HepG2 (cell line): ENCODE measurements around the gene HACL1. TPM values are rescaled to one million over a fixed set of nuclear protein-coding genes. Genes with fewer than 3 reads are reported as not detected.
A peak's percentile ranks its signal among the peaks of the same experiment; 100 is the strongest.
"Not testable (repeated sequence)": the region's sequence is repeated elsewhere in the genome, so short reads cannot be mapped to it uniquely, and the experiment has no call there.

Experiments used
- ATAC-seq: fragments of 200-7000 bp; cut with Tn5 transposase; 3 replicates; pipeline ENCODE4 v1.9.1; 2020; ENCODE audit warnings: mild to moderate bottlenecking, moderate library complexity
- BruUV-seq: library from RNA; stranded (reverse); fragments of 400-500 nt; replicated peaks from 2 replicates; lab custom pipeline; 2021; lab: Mats Ljungman, UMichigan
- CTCF ChIA-PET: fragments of 300-600 bp; formaldehyde crosslinking; extraction: SDS; loops from one replicate; lab custom pipeline; 2021; ENCODE audit warnings: low total read pairs, inconsistent platforms, low intra/inter-chr PET ratio; lab: Yijun Ruan, JAX
- POLR2A ChIA-PET: fragments of 350-600 bp; sonication (Branson Sonifier 250); formaldehyde crosslinking; loops from one replicate; lab custom pipeline; 2020; ENCODE audit warnings: antibody characterized with exemption, inconsistent platforms; lab: Yijun Ruan, JAX
- DNase-seq: peaks from one replicate; pipeline ENCODE4 v3.0.0-alpha.2; 2015; ENCODE audit warnings: low spot score
- FAIRE-seq: peaks from 3 replicates; lab custom pipeline; 2011; peaks lifted over from hg19 to GRCh38; lab: Jason Lieb, UNC
- H2AFZ ChIP-seq: one replicate; pipeline ENCODE4 v1.6.1; 2011; ENCODE audit warnings: low read length, inconsistent platforms
- H3K27ac ChIP-seq: fragments of 300-600 bp; 3 replicates; pipeline ENCODE4 v1.8.0; 2011; ENCODE audit warnings: mixed run types, mild to moderate bottlenecking, mixed read lengths, low read length, inconsistent platforms; ENCODE audit not compliant: insufficient read depth; ENCODE audit errors: extremely low read length
- H3K27me3 ChIP-seq, 2 experiments: fragments of 200-600 bp in 1 of 2; 2 replicates in 1 of 2; 3 replicates in 1 of 2; pipeline versions ENCODE4 v1.6.0 to v1.8.0; 2011; ENCODE audit warnings: low read length in 2 of 2, mild to moderate bottlenecking in 2 of 2, moderate library complexity in 2 of 2, inconsistent platforms in 1 of 2; ENCODE audit not compliant: insufficient read depth in 2 of 2, control insufficient read depth in 1 of 2
- H3K36me3 ChIP-seq, 2 experiments: fragments of 200-600 bp in 1 of 2; replicated peaks in 1 of 2; 2 replicates in 1 of 2; 3 replicates in 1 of 2; pipeline versions ENCODE4 v1.5.1 to v1.8.0; 2011; ENCODE audit warnings: low read length in 2 of 2, inconsistent platforms in 1 of 2; ENCODE audit not compliant: insufficient read depth in 2 of 2, control insufficient read depth in 1 of 2
- H3K4me1 ChIP-seq: 2 replicates; pipeline ENCODE4 v1.5.1; 2012; ENCODE audit warnings: low read length, inconsistent platforms; ENCODE audit not compliant: insufficient read depth
- H3K4me2 ChIP-seq: 2 replicates; pipeline ENCODE4 v1.6.0; 2011; ENCODE audit warnings: low read depth, low read length, inconsistent platforms
- H3K4me3 ChIP-seq, 3 experiments: fragments of 200-600 bp in 1 of 3; sonication (generic), shearing (Covaris generic) in 1 of 3; replicated peaks in 1 of 3; 2 replicates each; pipeline ENCODE4 v1.5.1; 2011 to 2016; ENCODE audit warnings: low read length in 3 of 3, inconsistent platforms in 2 of 3, low read depth in 2 of 3, mild to moderate bottlenecking in 2 of 3, control low read depth in 1 of 3, mixed read lengths in 1 of 3; ENCODE audit not compliant: insufficient read depth in 1 of 3
- H3K79me2 ChIP-seq: one replicate; pipeline ENCODE4 v1.6.1; 2011; ENCODE audit warnings: low read length, inconsistent platforms; ENCODE audit not compliant: insufficient read depth
- H3K9ac ChIP-seq: 2 replicates; pipeline ENCODE4 v1.6.0; 2011; ENCODE audit warnings: mild to moderate bottlenecking, low read depth, low read length, inconsistent platforms; ENCODE audit not compliant: insufficient read depth
- H3K9me3 ChIP-seq: 2 replicates; pipeline ENCODE4 v1.5.1; 2012; ENCODE audit warnings: mild to moderate bottlenecking, low read length
- H4K20me1 ChIP-seq: 2 replicates; pipeline ENCODE4 v1.6.0; 2011; ENCODE audit warnings: inconsistent platforms, mild to moderate bottlenecking, low read length, moderate library complexity; ENCODE audit not compliant: insufficient read depth
- ETS1 ChIP-seq: sonication (generic); formaldehyde crosslinking; IDR thresholded peaks from 2 replicates; pipeline ENCODE4 v1.4.0; 2020; ENCODE audit warnings: missing genetic modification reagents
- HMG20A ChIP-seq: IDR thresholded peaks from 2 replicates; pipeline ENCODE4 v1.6.1; 2016; ENCODE audit warnings: borderline replicate concordance
- HOXA5 ChIP-seq: sonication (generic); formaldehyde crosslinking; IDR thresholded peaks from 2 replicates; pipeline ENCODE4 v1.4.0; 2020; ENCODE audit warnings: missing genetic modification reagents
- IKZF1 ChIP-seq: fragments of 450-650 bp; IDR thresholded peaks from 2 replicates; pipeline ENCODE4 v1.7.1; 2016
- SIN3A ChIP-seq: IDR thresholded peaks from 2 replicates; pipeline ENCODE4 v1.6.1; 2011; ENCODE audit warnings: low read depth, mild to moderate bottlenecking, control low read depth, low read length, borderline replicate concordance
- ZBTB8A ChIP-seq: sonication (generic); formaldehyde crosslinking; IDR thresholded peaks from 2 replicates; pipeline ENCODE4 v1.4.0; 2020; ENCODE audit warnings: mild to moderate bottlenecking, low read depth, missing genetic modification reagents, borderline replicate concordance
- ZNF280B ChIP-seq: sonication (generic); formaldehyde crosslinking; IDR thresholded peaks from 2 replicates; pipeline ENCODE4 v1.5.0; 2020; ENCODE audit warnings: missing genetic modification reagents, mild to moderate bottlenecking, borderline replicate concordance
- ZNF296 ChIP-seq: sonication (generic); formaldehyde crosslinking; conservative IDR thresholded peaks from 2 replicates; pipeline ENCODE4 v1.5.0; 2020; ENCODE audit warnings: mild to moderate bottlenecking, missing genetic modification reagents
- ZNF430 ChIP-seq: sonication (generic); formaldehyde crosslinking; IDR thresholded peaks from 2 replicates; pipeline ENCODE4 v1.9.0; 2021; ENCODE audit warnings: mild to moderate bottlenecking, missing genetic modification reagents
- ZNF431 ChIP-seq: sonication (generic); formaldehyde crosslinking; IDR thresholded peaks from 2 replicates; pipeline ENCODE4 v1.9.0; 2022; ENCODE audit warnings: missing genetic modification reagents, low read depth, mild to moderate bottlenecking, borderline replicate concordance
- ZNF547 ChIP-seq: sonication (generic); formaldehyde crosslinking; IDR thresholded peaks from 2 replicates; pipeline ENCODE4 v1.5.1; 2020; ENCODE audit warnings: mild to moderate bottlenecking, missing genetic modification reagents
- ZSCAN31 ChIP-seq: sonication (generic); formaldehyde crosslinking; IDR thresholded peaks from 2 replicates; pipeline ENCODE4 v1.5.0; 2020; ENCODE audit warnings: low read depth, mild to moderate bottlenecking, missing genetic modification reagents
- WGBS: methylation state at CpG from one replicate; pipeline ENCODE4 v1.1.6; 2017; ENCODE audit warnings: low lambda C conversion rate; 5-methylcytosine and 5-hydroxymethylcytosine counted together
- in situ Hi-C: cut with HindIII; loops from 2 replicates; pipeline ENCODE4 v1.10.0; 2017; ENCODE audit warnings: low pct_unique_long_range_greater_than_20kb; ENCODE audit not compliant: extremely low pct_ligation_motif_present
- intact Hi-C: fragments of 100-400 bp; cut with micrococcal nuclease; formaldehyde crosslinking; loops from one replicate; pipeline ENCODE4 v1.10.0; 2022; ENCODE audit not compliant: unreplicated experiment
- polyA plus RNA-seq, 8 experiments: library from polyadenylated mRNA; depleted of rRNA in 3 of 8; stranded (reverse) in 7 of 8; unstranded in 1 of 8; fragments of >200 nt; fragmentation: Illumina TruSeq in 4 of 8; extraction: Trizol in 4 of 8; gene quantifications; 2 replicates each; pipeline versions ENCODE4 v1.2.1 to v1.2.3, GENCODE V29; 2011 to 2016; ENCODE audit warnings: low read depth in 4 of 8, missing spikeins in 1 of 8, mixed read lengths in 1 of 8; ENCODE audit not compliant: insufficient read depth in 1 of 8
- total RNA-seq, 5 experiments: library from RNA; depleted of rRNA; stranded (reverse); fragments of >200 nt; fragmentation: Illumina TruSeq; extraction: Trizol; gene quantifications; 2 replicates each; pipeline ENCODE4 v1.2.3, GENCODE V29; 2016; ENCODE audit warnings: low read depth in 1 of 5
- TF ChIP-seq, protein P1 (sequence below): sonication (generic); formaldehyde crosslinking; IDR thresholded peaks from 2 replicates; pipeline ENCODE4 v1.4.0; 2020; ENCODE audit warnings: missing genetic modification reagents

The HACL1 gene
- total and polyA plus RNA-seq, 2 of the 13 experiments (the other 11 are each of a cell fraction or from before 2014, with no cell fraction given): 22.1 to 25.7 TPM

DNA sequence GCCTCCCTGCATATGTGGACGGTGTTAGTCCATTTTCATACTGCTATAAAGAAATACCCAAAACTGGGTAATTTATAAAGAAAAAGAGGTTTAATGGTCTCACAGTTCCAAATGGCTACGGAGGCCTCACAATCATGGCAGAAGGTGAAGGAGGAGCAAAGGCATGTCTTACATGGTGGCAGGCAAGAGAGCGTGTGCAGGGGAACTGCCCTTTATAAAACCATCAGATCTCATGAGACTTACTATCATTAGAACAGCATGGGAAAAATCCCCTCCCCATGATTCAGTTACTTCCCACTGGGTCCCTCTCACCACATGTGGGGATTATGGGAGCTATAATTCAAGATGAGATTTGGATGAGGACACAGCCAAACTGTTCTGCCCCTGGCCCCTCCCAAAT, 1.4 kb upstream of the HACL1 start:
- intact Hi-C loops: loop anchor here (10.0 kb wide), 4 partner anchors 192 to 642 kb away; partner anchors contain the start of gene ANKRD28
- in situ Hi-C loops, DNase-seq, ATAC-seq, POLR2A ChIA-PET, H3K27me3 ChIP-seq, FAIRE-seq, H2AFZ ChIP-seq, BruUV-seq, CTCF ChIA-PET, H4K20me1 ChIP-seq, H3K9me3 ChIP-seq: not testable (repeated sequence)
- Histone ChIP-seq H3K4me2 (peak overlapping the region; percentile 80), H3K4me3 (peak overlapping the region; percentile 56 to 98 (median 61); a peak in 4 of 6 replicates), H3K4me1 (peaks cover 52% of the 10 kb centered on the region), H3K27ac (peak overlapping the region; percentile 94), H3K9ac (peak overlapping the region; percentile 91), H3K79me2 (peaks cover 21% of the 10 kb centered on the region), H3K36me3 (peaks cover 2 to 10% of the 10 kb centered on the region in 2 experiments; a peak in 4 of 5 replicates)
- TF ChIP-seq ZNF431 (CRISPR knock-in tag) (peak; percentile 99), ZNF430 (CRISPR knock-in tag) (peak; percentile 99)
- TF ChIP-seq, protein P1, sequence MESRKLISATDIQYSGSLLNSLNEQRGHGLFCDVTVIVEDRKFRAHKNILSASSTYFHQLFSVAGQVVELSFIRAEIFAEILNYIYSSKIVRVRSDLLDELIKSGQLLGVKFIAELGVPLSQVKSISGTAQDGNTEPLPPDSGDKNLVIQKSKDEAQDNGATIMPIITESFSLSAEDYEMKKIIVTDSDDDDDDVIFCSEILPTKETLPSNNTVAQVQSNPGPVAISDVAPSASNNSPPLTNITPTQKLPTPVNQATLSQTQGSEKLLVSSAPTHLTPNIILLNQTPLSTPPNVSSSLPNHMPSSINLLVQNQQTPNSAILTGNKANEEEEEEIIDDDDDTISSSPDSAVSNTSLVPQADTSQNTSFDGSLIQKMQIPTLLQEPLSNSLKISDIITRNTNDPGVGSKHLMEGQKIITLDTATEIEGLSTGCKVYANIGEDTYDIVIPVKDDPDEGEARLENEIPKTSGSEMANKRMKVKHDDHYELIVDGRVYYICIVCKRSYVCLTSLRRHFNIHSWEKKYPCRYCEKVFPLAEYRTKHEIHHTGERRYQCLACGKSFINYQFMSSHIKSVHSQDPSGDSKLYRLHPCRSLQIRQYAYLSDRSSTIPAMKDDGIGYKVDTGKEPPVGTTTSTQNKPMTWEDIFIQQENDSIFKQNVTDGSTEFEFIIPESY (CRISPR knock-in tag): 0 out of 2 replicates have a peak, but pooled peaks have one; percentile 50
- WGBS: 96% methylated on average over 3 of the region's 3 CpGs

GRCh38 chr3:15602146-15602536, 772 bp upstream of the HACL1 start:
- in situ Hi-C loops (no loop called here), intact Hi-C loops (loop anchor here (10.0 kb wide), 4 partner anchors 193 to 643 kb away; partner anchors contain the start of gene ANKRD28)
- peak overlapping the region; percentile 56 to 98 (median 61) for H3K4me3 ChIP-seq
- H3K4me2 ChIP-seq: peak overlapping the region; percentile 80
- peaks cover 5 to 12% of the 10 kb centered on the region in 2 experiments for H3K36me3 ChIP-seq
- H3K4me1 ChIP-seq: peaks cover 45% of the 10 kb centered on the region
- H4K20me1 ChIP-seq: no peaks in the 10 kb centered on the region
- H3K27ac ChIP-seq: peak overlapping the region; percentile 94
- peak overlapping the region; percentile 91 for H3K9ac ChIP-seq
- no peak for DNase-seq
- FAIRE-seq: no peak
- 1% methylated on average over 9 of the region's 9 CpGs for WGBS
- peaks cover 21% of the 10 kb centered on the region for H3K79me2 ChIP-seq
- ChIA-PET CTCF (no interaction called here), POLR2A (interaction anchor here (0.7 to 1.9 kb wide), 10 partner anchors 8 to 650 kb away, joined by 3 to 12 read pairs (median 4); no protein-coding TSS in a partner anchor)
- H2AFZ ChIP-seq: peak overlapping the region; percentile 91
- TSS peak; percentile 87 for BruUV-seq
- H3K9me3 ChIP-seq: peaks cover 5% of the 10 kb centered on the region; the same call in 1 of the 2 replicates
- H3K27me3 ChIP-seq: peaks cover 0 to 7% of the 10 kb centered on the region in 2 experiments; a peak in 1 of 5 replicates
- ATAC-seq: peak; percentile 16
- TF ChIP-seq SIN3A (0 out of 2 replicates have a peak, but pooled peaks have one; percentile 9), ZSCAN31 (CRISPR knock-in tag) (no peak), ZBTB8A (CRISPR knock-in tag) (no peak), ZNF280B (CRISPR knock-in tag) (no peak), ETS1 (CRISPR knock-in tag) (no peak), ZNF296 (CRISPR knock-in tag) (no peak), HOXA5 (CRISPR knock-in tag) (no peak), ZNF547 (CRISPR knock-in tag) (no peak), HMG20A (CRISPR knock-in tag) (no peak), IKZF1 (no peak)
